Measurements from ENCODE around the gene NAALADL2.
"Not testable (repeated sequence)": the region's sequence is repeated elsewhere in the genome, so short reads cannot be mapped to it uniquely, and the experiment has no call there.

Gene NAALADL2

GRCh38 chr3:175445741-175446140 is 586.6 kb downstream of the NAALADL2 start:
- no peak for DNase-seq

- no peak for DNase-seq
These were observed 588.4 kb downstream of the NAALADL2 start for GRCh38 chr3:175447521-175447920.

- no peak for DNase-seq
These were observed 594.2 kb downstream of the NAALADL2 start for GRCh38 chr3:175453361-175453760.

GRCh38 chr3:175456466-175456865 is 597.3 kb downstream of the NAALADL2 start:
- no peak for DNase-seq

- no peak for DNase-seq
These were observed 598.2 kb downstream of the NAALADL2 start for GRCh38 chr3:175457301-175457700.

GRCh38 chr3:175460849-175461399 is 601.8 kb downstream of the NAALADL2 start:
- DNase-seq: not testable (repeated sequence)

GRCh38 chr3:175464362-175464761 is 605.2 kb downstream of the NAALADL2 start:
- no peak for DNase-seq

GRCh38 chr3:175469124-175469523 is 610.0 kb downstream of the NAALADL2 start:
- no peak for DNase-seq

GRCh38 chr3:175475765-175476164 is 616.6 kb downstream of the NAALADL2 start:
- DNase-seq: no peak

GRCh38 chr3:175476489-175476888 is 617.4 kb downstream of the NAALADL2 start:
- DNase-seq: no peak

- DNase-seq: no peak
These were observed 618.6 kb downstream of the NAALADL2 start for GRCh38 chr3:175477651-175478224.

- DNase-seq: no peak
These were observed 619.2 kb downstream of the NAALADL2 start for GRCh38 chr3:175478301-175478700.

- DNase-seq: no peak
These were observed 620.0 kb downstream of the NAALADL2 start for GRCh38 chr3:175479175-175479574.

GRCh38 chr3:175479800-175480199 is 620.7 kb downstream of the NAALADL2 start:
- DNase-seq: no peak

GRCh38 chr3:175484666-175485065 is 625.5 kb downstream of the NAALADL2 start:
- DNase-seq: no peak

- no peak for DNase-seq
These were observed 626.3 kb downstream of the NAALADL2 start for GRCh38 chr3:175485436-175485835.

- no peak for DNase-seq
These were observed 627.1 kb downstream of the NAALADL2 start for GRCh38 chr3:175486255-175486654.

GRCh38 chr3:175489406-175489805 is 630.3 kb downstream of the NAALADL2 start:
- no peak for DNase-seq

- no peak for DNase-seq
These were observed 634.2 kb downstream of the NAALADL2 start for GRCh38 chr3:175493301-175493700.

GRCh38 chr3:175495331-175495730 is 636.2 kb downstream of the NAALADL2 start:
- DNase-seq: no peak

GRCh38 chr3:175502155-175502554 is 643.0 kb downstream of the NAALADL2 start:
- DNase-seq: no peak

GRCh38 chr3:175511219-175511785 is 652.2 kb downstream of the NAALADL2 start:
- no peak for DNase-seq

- no peak for DNase-seq
These were observed 653.6 kb downstream of the NAALADL2 start for GRCh38 chr3:175512700-175513099.

GRCh38 chr3:175518459-175518858 is 659.3 kb downstream of the NAALADL2 start:
- no peak for DNase-seq

- no peak for DNase-seq
These were observed 662.3 kb downstream of the NAALADL2 start for GRCh38 chr3:175521406-175521805.
